Islet of Langerhans (tissue), 1 donor: Measurements from ENCODE around the gene NFATC2IP.
"Not testable (repeated sequence)": the region's sequence is repeated elsewhere in the genome, so short reads cannot be mapped to it uniquely, and the experiment has no call there.

Experiments
- FAIRE-seq: peaks from one replicate; lab custom pipeline; 2011; peaks lifted over from hg19 to GRCh38; lab: Jason Lieb, UNC

The NFATC2IP gene

GRCh38 chr16:28926284-28926683 is 24.5 kb upstream of the NFATC2IP start:
- not testable (repeated sequence) for FAIRE-seq

- no peak for FAIRE-seq
Observed at GRCh38 chr16:28927815-28928214, 22.9 kb upstream of the NFATC2IP start.

- no peak for FAIRE-seq
Observed at GRCh38 chr16:28930203-28930602, 20.5 kb upstream of the NFATC2IP start.

GRCh38 chr16:28930652-28931051 is 20.1 kb upstream of the NFATC2IP start:
- no peak for FAIRE-seq

GRCh38 chr16:28931801-28932225 is 18.9 kb upstream of the NFATC2IP start, which contains the start of gene CD19:
TSS of gene CD19 (plus strand) at chr16:28931971. CDS start at chr16:28932001, 30 bp downstream.
- no peak for FAIRE-seq

DNA sequence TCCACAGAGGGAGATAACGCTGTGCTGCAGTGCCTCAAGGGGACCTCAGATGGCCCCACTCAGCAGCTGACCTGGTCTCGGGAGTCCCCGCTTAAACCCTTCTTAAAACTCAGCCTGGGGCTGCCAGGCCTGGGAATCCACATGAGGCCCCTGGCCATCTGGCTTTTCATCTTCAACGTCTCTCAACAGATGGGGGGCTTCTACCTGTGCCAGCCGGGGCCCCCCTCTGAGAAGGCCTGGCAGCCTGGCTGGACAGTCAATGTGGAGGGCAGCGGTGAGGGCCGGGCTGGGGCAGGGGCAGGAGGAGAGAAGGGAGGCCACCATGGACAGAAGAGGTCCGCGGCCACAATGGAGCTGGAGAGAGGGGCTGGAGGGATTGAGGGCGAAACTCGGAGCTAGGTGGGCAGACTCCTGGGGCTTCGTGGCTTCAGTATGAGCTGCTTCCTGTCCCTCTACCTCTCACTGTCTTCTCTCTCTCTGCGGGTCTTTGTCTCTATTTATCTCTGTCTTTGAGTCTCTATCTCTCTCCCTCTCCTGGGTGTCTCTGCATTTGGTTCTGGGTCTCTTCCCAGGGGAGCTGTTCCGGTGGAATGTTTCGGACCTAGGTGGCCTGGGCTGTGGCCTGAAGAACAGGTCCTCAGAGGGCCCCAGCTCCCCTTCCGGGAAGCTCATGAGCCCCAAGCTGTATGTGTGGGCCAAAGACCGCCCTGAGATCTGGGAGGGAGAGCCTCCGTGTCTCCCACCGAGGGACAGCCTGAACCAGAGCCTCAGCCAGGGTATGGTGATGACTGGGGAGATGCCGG is 18.2 kb upstream of the NFATC2IP start:
- FAIRE-seq: no peak

DNA sequence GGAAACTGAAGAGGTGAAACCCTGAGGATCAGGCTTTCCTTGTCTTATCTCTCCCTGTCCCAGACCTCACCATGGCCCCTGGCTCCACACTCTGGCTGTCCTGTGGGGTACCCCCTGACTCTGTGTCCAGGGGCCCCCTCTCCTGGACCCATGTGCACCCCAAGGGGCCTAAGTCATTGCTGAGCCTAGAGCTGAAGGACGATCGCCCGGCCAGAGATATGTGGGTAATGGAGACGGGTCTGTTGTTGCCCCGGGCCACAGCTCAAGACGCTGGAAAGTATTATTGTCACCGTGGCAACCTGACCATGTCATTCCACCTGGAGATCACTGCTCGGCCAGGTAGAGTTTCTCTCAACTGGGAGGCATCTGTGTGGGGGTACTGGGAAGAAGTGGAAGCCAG is 17.6 kb upstream of the NFATC2IP start:
- FAIRE-seq: no peak

- FAIRE-seq: no peak
Observed at GRCh38 chr16:28935346-28935745, 15.4 kb upstream of the NFATC2IP start.

DNA sequence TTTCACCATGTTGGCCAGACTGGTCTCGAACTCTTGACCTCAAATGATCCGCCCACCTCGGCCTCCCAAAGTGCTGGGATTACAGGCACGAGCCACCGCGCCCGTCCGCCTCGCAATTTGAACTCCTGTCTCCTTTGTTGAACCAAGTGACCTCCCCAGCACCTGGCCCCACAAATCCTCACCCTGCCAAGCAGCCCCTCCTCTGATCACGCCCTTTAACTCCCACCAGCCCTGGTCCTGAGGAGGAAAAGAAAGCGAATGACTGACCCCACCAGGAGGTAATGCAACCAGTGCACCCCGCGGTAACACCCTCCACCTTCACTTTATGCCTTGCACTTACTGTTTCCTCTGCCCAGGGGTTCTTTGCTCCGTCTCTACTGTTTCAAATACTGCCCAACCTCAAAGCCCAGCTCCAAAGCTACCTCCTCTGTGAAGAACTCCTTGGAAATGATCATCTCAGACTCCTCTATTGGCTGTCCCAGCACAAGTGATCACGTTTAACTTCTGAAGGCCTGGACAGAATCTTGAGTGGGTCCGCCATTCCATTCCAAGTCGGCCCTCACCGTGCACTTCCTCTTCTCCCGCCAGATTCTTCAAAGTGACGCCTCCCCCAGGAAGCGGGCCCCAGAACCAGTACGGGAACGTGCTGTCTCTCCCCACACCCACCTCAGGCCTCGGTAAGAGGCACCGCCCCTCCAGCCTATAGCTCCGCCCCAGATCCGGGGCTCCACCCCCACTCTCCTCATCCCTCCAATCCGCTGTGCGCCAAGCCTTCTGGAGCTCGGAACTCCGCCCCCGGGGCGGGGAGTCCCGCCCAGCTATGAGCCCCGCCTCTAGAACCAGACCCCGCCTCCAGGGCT is 14.6 kb upstream of the NFATC2IP start:
- no peak for FAIRE-seq

DNA sequence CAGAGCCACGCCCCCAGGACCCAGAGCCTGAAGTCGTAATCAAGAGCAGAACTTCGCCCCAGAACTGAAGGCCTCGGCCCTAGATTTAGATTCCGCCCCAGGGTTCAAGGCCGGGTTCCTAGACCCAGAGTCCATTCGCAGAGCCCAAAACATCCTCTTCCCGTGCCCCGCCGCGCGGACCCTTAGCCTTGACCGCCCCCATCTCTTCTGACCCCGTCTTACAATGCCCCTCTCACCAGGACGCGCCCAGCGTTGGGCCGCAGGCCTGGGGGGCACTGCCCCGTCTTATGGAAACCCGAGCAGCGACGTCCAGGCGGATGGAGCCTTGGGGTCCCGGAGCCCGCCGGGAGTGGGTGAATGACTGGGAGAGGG is 14.0 kb upstream of the NFATC2IP start:
- no peak for FAIRE-seq

DNA sequence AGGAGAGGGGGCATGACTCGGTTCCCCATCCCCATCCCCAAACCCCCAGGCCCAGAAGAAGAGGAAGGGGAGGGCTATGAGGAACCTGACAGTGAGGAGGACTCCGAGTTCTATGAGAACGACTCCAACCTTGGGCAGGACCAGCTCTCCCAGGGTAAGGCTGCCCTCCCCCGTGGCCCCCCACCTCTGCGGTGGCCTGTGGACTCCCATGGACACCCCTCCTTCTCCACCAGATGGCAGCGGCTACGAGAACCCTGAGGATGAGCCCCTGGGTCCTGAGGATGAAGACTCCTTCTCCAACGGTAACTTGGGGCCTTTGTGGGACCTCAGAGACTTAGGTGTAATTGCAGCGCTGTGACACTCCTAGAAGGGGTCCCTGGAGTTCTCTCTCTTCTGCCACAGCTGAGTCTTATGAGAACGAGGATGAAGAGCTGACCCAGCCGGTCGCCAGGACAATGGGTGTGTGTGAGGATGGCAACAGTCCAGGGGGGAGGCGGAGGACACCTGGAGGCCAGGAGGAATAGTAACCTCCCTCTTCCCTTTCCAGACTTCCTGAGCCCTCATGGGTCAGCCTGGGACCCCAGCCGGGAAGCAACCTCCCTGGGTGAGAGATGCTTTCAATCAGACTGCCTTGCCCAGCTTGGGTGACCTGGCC is 13.4 kb upstream of the NFATC2IP start:
- FAIRE-seq: no peak

DNA sequence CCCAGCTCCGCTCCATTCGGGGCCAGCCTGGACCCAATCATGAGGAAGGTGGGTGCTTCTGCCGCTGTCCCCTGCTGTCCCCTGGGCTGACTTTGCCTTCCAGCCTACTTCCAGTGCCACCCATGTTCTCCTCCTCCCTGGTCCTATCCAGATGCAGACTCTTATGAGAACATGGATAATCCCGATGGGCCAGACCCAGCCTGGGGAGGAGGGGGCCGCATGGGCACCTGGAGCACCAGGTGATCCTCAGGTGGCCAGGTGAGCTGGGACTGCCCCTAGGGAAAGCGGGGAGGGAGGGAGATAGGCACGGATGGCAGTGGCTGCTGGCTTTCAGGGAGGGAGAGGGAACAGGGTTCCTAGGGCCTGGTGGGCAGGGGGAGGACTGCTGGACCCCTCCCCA is 12.0 kb upstream of the NFATC2IP start:
- no peak for FAIRE-seq

DNA sequence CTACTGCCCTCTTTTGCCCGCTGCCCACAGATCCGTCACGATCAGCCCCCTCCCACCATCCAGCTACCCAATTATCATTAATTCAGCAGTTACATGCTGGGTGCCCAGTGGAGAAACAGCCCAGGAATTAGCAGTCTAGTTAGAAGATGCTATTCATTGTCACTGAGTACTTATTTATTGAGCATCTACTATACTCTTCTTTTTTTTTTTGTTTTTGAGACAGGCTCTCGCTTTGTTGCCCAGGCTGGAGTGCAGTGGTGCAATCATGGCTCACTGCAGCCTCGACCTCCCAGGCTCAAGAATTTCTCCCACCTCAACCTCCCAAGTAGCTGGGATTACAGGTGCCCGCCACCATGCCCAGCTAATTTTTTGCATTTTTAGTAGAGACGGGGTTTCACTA is 10.9 kb upstream of the NFATC2IP start:
- FAIRE-seq: not testable (repeated sequence)

GRCh38 chr16:28943281-28943680 is 7.5 kb upstream of the NFATC2IP start:
- FAIRE-seq: no peak

- FAIRE-seq: no peak
Observed at GRCh38 chr16:28946681-28947080, 4.1 kb upstream of the NFATC2IP start.

DNA sequence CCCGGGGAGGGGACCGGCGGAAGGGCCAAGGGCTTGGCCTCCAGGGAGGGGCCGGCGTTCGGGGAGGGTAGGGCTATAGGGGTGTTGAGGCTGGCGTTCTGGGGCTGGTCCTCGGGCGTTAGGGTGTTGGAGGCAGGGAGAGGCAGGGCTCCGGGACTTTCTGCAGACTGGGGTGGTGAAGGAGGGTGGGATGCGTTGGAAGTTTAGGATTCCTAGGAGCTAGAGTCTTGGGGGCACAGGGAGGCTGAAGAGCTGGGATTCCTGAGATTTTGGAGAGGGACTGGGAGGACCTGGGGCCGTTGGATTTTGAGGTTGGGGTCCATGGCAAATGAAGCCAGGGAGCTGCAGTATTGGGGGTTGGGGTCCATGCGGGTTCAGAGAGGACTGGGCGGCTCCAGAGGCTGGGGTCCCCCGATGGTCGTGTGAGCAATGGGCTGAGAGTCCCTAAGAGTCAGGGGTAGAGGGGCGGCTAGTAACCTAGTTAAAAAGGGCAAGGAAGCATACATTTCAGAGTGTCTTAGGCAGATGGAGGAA is 740 bp downstream of the NFATC2IP start:
- FAIRE-seq: no peak

- FAIRE-seq: no peak
Observed at GRCh38 chr16:28958216-28958615, 7.5 kb downstream of the NFATC2IP start.

GRCh38 chr16:28958836-28959235 is 8.1 kb downstream of the NFATC2IP start:
- FAIRE-seq: no peak

DNA sequence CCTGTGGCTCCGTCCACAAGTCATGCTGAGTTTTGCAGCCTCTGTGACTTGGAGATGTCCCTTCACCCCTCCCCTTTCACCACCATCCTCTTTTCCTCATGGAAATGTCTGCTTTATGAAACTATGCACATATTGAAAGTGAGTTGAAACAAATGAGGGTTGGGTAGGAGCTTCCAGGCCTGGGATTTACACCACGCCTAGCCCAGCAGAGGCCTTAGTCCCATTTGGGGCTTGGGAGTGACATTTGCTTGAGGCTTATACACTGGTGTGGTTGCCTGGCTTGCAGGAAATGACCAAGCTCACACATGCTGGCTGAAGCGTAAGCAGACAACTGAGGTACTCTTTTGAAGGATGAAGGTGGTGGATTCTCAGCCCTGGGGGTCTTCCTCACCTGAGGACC is 13.3 kb downstream of the NFATC2IP start:
- FAIRE-seq: no peak

DNA sequence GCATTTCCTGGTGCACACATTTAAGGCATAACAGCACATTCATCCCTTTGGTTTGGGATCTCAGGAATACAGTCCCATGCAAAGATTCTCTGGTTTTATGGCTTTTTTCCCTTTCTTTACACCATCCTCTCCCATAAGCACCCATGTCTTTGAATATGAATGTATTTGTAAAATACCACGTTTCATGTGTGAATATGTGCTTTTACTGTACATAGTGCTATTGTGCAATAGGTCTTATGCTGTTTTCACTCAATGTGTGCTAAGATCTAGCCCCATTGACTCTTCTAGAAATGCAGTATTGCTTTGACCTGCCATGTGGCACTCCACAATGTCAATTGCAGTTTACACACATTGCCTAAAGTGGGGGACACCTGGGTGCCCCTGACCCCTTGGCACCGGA is 13.8 kb downstream of the NFATC2IP start:
- no peak for FAIRE-seq

DNA sequence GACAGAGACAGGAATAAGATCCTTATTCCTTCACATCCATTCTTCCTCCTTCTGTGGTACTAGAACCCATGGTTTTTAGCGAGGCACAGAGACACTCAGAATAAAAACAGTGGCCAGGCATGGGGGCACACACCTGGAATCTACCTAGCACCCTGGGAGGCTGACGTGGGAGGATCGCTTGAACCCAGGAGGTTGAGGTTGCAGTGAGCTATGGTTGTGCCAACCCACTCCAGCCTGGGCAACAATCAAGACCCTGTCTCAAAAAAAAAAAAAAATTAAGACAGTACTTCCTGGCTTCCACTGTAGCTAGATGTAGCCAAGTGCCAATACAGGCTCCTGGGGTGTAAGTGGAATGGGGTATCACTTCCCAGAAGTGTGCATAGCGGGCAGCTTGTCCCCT is 16.4 kb downstream of the NFATC2IP start:
- no peak for FAIRE-seq

- not testable (repeated sequence) for FAIRE-seq
Observed at GRCh38 chr16:28969696-28970095, 19.0 kb downstream of the NFATC2IP start.

DNA sequence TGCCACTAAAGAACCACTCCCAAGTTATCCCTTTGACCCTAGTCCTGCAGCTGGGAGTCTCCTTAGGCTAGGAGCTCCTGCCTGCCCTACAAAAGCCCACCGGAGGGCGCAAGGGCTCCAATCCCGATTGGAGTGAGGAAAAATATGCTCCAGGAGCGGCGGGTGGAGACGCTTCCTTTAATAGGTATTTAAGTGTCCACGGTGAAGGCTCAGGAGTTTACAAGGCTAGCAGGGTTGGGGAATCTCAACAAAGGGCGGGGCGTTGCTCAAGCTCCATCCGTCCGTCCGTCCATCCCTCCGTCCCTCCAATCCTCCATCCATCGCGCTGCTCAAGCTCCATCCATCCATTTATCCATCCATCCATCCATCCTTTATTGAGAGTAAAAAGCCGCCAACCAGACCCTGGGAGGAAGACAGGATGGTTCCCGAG is 23.3 kb downstream of the NFATC2IP start:
- FAIRE-seq: no peak
